Renal cortex interstitium (tissue), 11 donors: ENCODE measurements around the gene SLC66A2. TPM values are rescaled to one million over a fixed set of nuclear protein-coding genes. Genes with fewer than 3 reads are reported as not detected.
A peak's percentile ranks its signal among the peaks of the same experiment; 100 is the strongest.
"Not testable (repeated sequence)": the region's sequence is repeated elsewhere in the genome, so short reads cannot be mapped to it uniquely, and the experiment has no call there.

Experiments
- DNase-seq, 11 donors: peaks; one replicate each; pipeline ENCODE4 v3.0.0-alpha.2; 2013; ENCODE audit warnings: low read depth in 9 of 11, low spot score in 4 of 11; ENCODE audit errors: extremely low read depth in 1 of 11
- polyA plus RNA-seq, 3 donors: library from polyadenylated mRNA; unstranded; fragments of 120-200 nt; gene quantifications; one replicate each; pipeline ENCODE4 v1.2.1, GENCODE V29; 2013; ENCODE audit not compliant: insufficient read length in 3 of 3

The SLC66A2 gene
- polyA plus RNA-seq, 3 donors, result 18.8 to 31.0 (median 29.6) TPM

- not testable (repeated sequence) for DNase-seq
These were observed 85.5 kb downstream of the SLC66A2 start for GRCh38 chr18:79865951-79866350.

- DNase-seq, result not testable (repeated sequence)
These were observed 86.5 kb downstream of the SLC66A2 start for GRCh38 chr18:79864955-79865354.

- DNase-seq, result no peak
These were observed 87.3 kb downstream of the SLC66A2 start for GRCh38 chr18:79864006-79864725.

- no peak for DNase-seq
These were observed 88.1 kb downstream of the SLC66A2 start for GRCh38 chr18:79863161-79864005.

- no peak for DNase-seq
These were observed 88.9 kb downstream of the SLC66A2 start for GRCh38 chr18:79862562-79862961.

- DNase-seq, result no peak
These were observed 89.8 kb downstream of the SLC66A2 start for GRCh38 chr18:79861687-79862086.

GRCh38 chr18:79859314-79859713 lies 92.1 kb downstream of the SLC66A2 start:
- no peak for DNase-seq

GRCh38 chr18:79857082-79857671 lies 94.3 kb downstream of the SLC66A2 start:
- no peak for DNase-seq

- DNase-seq, result peak in 5 of 11 donors; percentile 13 to 41 (median 31)
These were observed 95.1 kb downstream of the SLC66A2 start for GRCh38 chr18:79856119-79857007.

GRCh38 chr18:79855147-79855933 lies 96.1 kb downstream of the SLC66A2 start:
- no peak for DNase-seq

- DNase-seq, result no peak
These were observed 97.5 kb downstream of the SLC66A2 start for GRCh38 chr18:79853993-79854364.

GRCh38 chr18:79853303-79853992 lies 98.0 kb downstream of the SLC66A2 start:
- no peak for DNase-seq

GRCh38 chr18:79852561-79853302 lies 98.7 kb downstream of the SLC66A2 start:
- DNase-seq, result no peak
